Stimulated activated CD4-positive, alpha-beta T cell treated with anti-CD3 and anti-CD28 coated beads, TNF-alpha, amount 100 ng/mL, for 4 hours (primary cell): ENCODE measurements around the gene SNRPA.
A peak's percentile ranks its signal among the peaks of the same experiment; 100 is the strongest.
"Not testable (repeated sequence)": the region's sequence is repeated elsewhere in the genome, so short reads cannot be mapped to it uniquely, and the experiment has no call there.

Experiments used
- DNase-seq, 3 experiments: peaks; one replicate each; pipeline ENCODE4 v3.0.0-alpha.2; 2020; ENCODE audit warnings: low read depth in 3 of 3

The SNRPA gene

GRCh38 chr19:40776932-40777644, 26.1 kb downstream of the SNRPA start:
- DNase-seq, result peak; percentile 57 to 81 (median 79)

GRCh38 chr19:40777645-40777936, 26.6 kb downstream of the SNRPA start:
- DNase-seq, result no peak

- DNase-seq, result peak; percentile 99 to 100 (median 100)
These were observed 27.1 kb downstream of the SNRPA start, which contains the start of gene RAB4B for GRCh38 chr19:40777937-40778705. RAB4B (plus strand) TSS chr19:40778247; CDS start chr19:40778376, 129 bp downstream.

- DNase-seq, result no peak
These were observed 27.8 kb downstream of the SNRPA start for GRCh38 chr19:40778706-40779284.

- DNase-seq, result no peak
These were observed 29.6 kb downstream of the SNRPA start for GRCh38 chr19:40780582-40780981.

GRCh38 chr19:40781140-40781539, 30.1 kb downstream of the SNRPA start:
- no peak for DNase-seq

GRCh38 chr19:40783711-40784110, 32.7 kb downstream of the SNRPA start:
- no peak for DNase-seq

- DNase-seq, result not testable (repeated sequence)
These were observed 33.1 kb downstream of the SNRPA start for GRCh38 chr19:40784146-40784545.

- no peak for DNase-seq
These were observed 34.5 kb downstream of the SNRPA start for GRCh38 chr19:40785526-40785925.

GRCh38 chr19:40786060-40787037, 35.3 kb downstream of the SNRPA start:
- no peak for DNase-seq

- DNase-seq, result no peak
These were observed 40.3 kb downstream of the SNRPA start for GRCh38 chr19:40791349-40791748.

- DNase-seq, result no peak
These were observed 41.0 kb downstream of the SNRPA start for GRCh38 chr19:40791996-40792395.

- DNase-seq, result no peak
These were observed 46.4 kb downstream of the SNRPA start for GRCh38 chr19:40797166-40797962.

GRCh38 chr19:40797963-40798682, 47.1 kb downstream of the SNRPA start:
- peak in 1 of 3 experiments; percentile 33 for DNase-seq

- DNase-seq, result peak; percentile 99 to 100 (median 100)
These were observed 47.9 kb downstream of the SNRPA start, which contains the start of gene EGLN2 for GRCh38 chr19:40798683-40799557. EGLN2 (plus strand) TSS chr19:40799191; CDS start chr19:40800573, 1,382 bp downstream.

- no peak for DNase-seq
These were observed 48.7 kb downstream of the SNRPA start for GRCh38 chr19:40799558-40800338.

- DNase-seq, result no peak
These were observed 49.5 kb downstream of the SNRPA start for GRCh38 chr19:40800339-40800996.

GRCh38 chr19:40800997-40801377, 50.0 kb downstream of the SNRPA start:
- DNase-seq, result no peak
